Smooth muscle cell (in vitro differentiated cells): ENCODE data around the gene JARID2. TPM values are rescaled to one million over a fixed set of nuclear protein-coding genes. Genes with fewer than 3 reads are reported as not detected.

ENCODE experiments used
- DNase-seq: peaks from one replicate; lab custom pipeline; 2025; ENCODE audit not compliant: unreplicated experiment; lab: John Stamatoyannopoulos, UW
- H2AFZ ChIP-seq: fragments of 200-600 bp; sonication (generic); 2 replicates; pipeline ENCODE4 v1.6.0; 2016; ENCODE audit warnings: antibody characterized with exemption, low read depth, mild to moderate bottlenecking
- H3F3A ChIP-seq: fragments of 200-600 bp; sonication (generic); 2 replicates; pipeline ENCODE4 v1.6.0; 2017; ENCODE audit warnings: antibody characterized with exemption, low read depth
- H3K27ac ChIP-seq: fragments of 200-600 bp; sonication (generic); 2 replicates; pipeline ENCODE4 v1.5.1; 2016; ENCODE audit warnings: low read depth, mild to moderate bottlenecking
- H3K27me3 ChIP-seq: fragments of 200-600 bp; sonication (generic); 2 replicates; pipeline ENCODE4 v1.6.1; 2016; ENCODE audit warnings: low read depth, mild to moderate bottlenecking
- H3K36me3 ChIP-seq: fragments of 200-600 bp; sonication (generic); 2 replicates; pipeline ENCODE4 v1.5.1; 2016; ENCODE audit warnings: low read depth
- H3K4me1 ChIP-seq: fragments of 200-600 bp; sonication (generic); 2 replicates; pipeline ENCODE4 v1.5.1; 2016; ENCODE audit warnings: low read depth
- H3K4me2 ChIP-seq: fragments of 200-600 bp; sonication (generic); 2 replicates; pipeline ENCODE4 v1.6.0; 2016; ENCODE audit warnings: mild to moderate bottlenecking
- H3K4me3 ChIP-seq: fragments of 200-600 bp; sonication (generic); 2 replicates; pipeline ENCODE4 v1.5.1; 2016; ENCODE audit warnings: mild to moderate bottlenecking
- H3K79me2 ChIP-seq: fragments of 200-600 bp; sonication (generic); 2 replicates; pipeline ENCODE4 v1.6.0; 2016; ENCODE audit warnings: low read depth, mild to moderate bottlenecking
- H3K9ac ChIP-seq: fragments of 200-600 bp; sonication (generic); 2 replicates; pipeline ENCODE4 v1.6.0; 2016; ENCODE audit warnings: low read depth
- H3K9me3 ChIP-seq: fragments of 200-600 bp; sonication (generic); replicated peaks from 2 replicates; pipeline ENCODE4 v1.5.1; 2016; ENCODE audit warnings: low read depth
- H4K20me1 ChIP-seq: fragments of 200-600 bp; sonication (generic); 2 replicates; pipeline ENCODE4 v1.6.0; 2016; ENCODE audit warnings: low read depth
- CTCF ChIP-seq: fragments of 200-600 bp; sonication (generic); IDR thresholded peaks from 2 replicates; pipeline ENCODE4 v1.5.1; 2017; ENCODE audit warnings: borderline replicate concordance, mild to moderate bottlenecking, antibody characterized with exemption; ENCODE audit not compliant: insufficient read depth, poor library complexity, severe bottlenecking
- WGBS: methylation state at CpG from one replicate; pipeline ENCODE4 v1.1.7; 2016; ENCODE audit warnings: low lambda C conversion rate; 5-methylcytosine and 5-hydroxymethylcytosine counted together
- polyA plus RNA-seq: library from polyadenylated mRNA; unstranded; fragments of >200 nt; fragmentation: Nextera tagmentation; extraction: Ambion mirVana; gene quantifications from 2 replicates; pipeline ENCODE4 v1.2.1, GENCODE V29; 2016
- total RNA-seq: library from RNA; depleted of rRNA; stranded (reverse); fragments of >200 nt; gene quantifications from 2 replicates; pipeline ENCODE4 v1.2.3, GENCODE V29; 2014

The JARID2 gene
- total and polyA plus RNA-seq, 2 experiments from 2014 or later, result 5.2 to 10.2 TPM

GRCh38 chr6:15406452-15406851 is 160.6 kb downstream of the JARID2 start:
- Histone ChIP-seq H3K9ac (no peak overlapping the region), H3K27me3 (no peaks in the 10 kb centered on the region), H2AFZ (no peak overlapping the region), H4K20me1 (peaks cover 100% of the 10 kb centered on the region), H3K9me3 (no peaks in the 10 kb centered on the region), H3K4me3 (no peak overlapping the region), H3K4me2 (no peak overlapping the region), H3K4me1 (peaks cover 34% of the 10 kb centered on the region), H3K79me2 (peaks cover 34% of the 10 kb centered on the region), H3F3A (peaks cover 4% of the 10 kb centered on the region), H3K36me3 (no peaks in the 10 kb centered on the region), H3K27ac (no peak overlapping the region)
- WGBS, result 57% methylated on average over 1 of the region's 1 CpG
- no peak for DNase-seq
- TF ChIP-seq CTCF, result no peak

GRCh38 chr6:15408008-15408407 is 162.1 kb downstream of the JARID2 start:
- Histone ChIP-seq H3K4me1 (peaks cover 26% of the 10 kb centered on the region), H3K79me2 (peaks cover 34% of the 10 kb centered on the region), H3F3A (no peaks in the 10 kb centered on the region), H3K36me3 (no peaks in the 10 kb centered on the region), H3K9me3 (no peaks in the 10 kb centered on the region), H3K4me3 (no peak overlapping the region), H4K20me1 (peaks cover 99% of the 10 kb centered on the region), H3K9ac (no peak overlapping the region), H3K27ac (no peak overlapping the region), H2AFZ (no peak overlapping the region), H3K27me3 (no peaks in the 10 kb centered on the region), H3K4me2 (no peak overlapping the region)
- DNase-seq, result no peak
- TF ChIP-seq CTCF, result no peak
- 96% methylated on average over 6 of the region's 6 CpGs for WGBS

DNA sequence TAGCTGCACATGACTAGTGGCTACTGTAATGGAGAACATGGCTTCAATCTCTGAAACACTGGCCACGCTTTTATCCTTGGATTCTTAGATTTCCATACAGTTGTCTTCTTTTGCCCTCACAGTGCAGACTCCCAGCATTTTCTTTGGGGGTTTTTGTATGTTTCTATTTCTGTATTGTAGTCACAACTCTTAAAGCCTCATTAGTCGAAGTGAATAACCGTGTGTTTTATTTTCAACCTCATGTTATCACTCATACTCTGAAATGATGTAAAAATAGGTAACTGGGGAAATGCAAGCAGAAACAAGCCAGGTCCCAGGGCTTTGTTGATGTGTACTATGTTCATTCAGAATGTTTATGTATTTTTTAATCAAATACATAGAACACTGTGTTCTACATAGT is 162.9 kb downstream of the JARID2 start:
- Histone ChIP-seq H3K27ac (no peak overlapping the region), H2AFZ (no peak overlapping the region), H3K9me3 (no peaks in the 10 kb centered on the region), H3K4me3 (no peak overlapping the region), H3F3A (no peaks in the 10 kb centered on the region), H3K4me2 (no peak overlapping the region), H3K79me2 (peaks cover 33% of the 10 kb centered on the region), H3K27me3 (no peaks in the 10 kb centered on the region), H3K4me1 (peaks cover 31% of the 10 kb centered on the region), H3K9ac (no peak overlapping the region), H4K20me1 (peaks cover 99% of the 10 kb centered on the region), H3K36me3 (no peaks in the 10 kb centered on the region)
- no peak for TF ChIP-seq CTCF
- 92% methylated on average over 3 of the region's 3 CpGs for WGBS
- no peak for DNase-seq

DNA sequence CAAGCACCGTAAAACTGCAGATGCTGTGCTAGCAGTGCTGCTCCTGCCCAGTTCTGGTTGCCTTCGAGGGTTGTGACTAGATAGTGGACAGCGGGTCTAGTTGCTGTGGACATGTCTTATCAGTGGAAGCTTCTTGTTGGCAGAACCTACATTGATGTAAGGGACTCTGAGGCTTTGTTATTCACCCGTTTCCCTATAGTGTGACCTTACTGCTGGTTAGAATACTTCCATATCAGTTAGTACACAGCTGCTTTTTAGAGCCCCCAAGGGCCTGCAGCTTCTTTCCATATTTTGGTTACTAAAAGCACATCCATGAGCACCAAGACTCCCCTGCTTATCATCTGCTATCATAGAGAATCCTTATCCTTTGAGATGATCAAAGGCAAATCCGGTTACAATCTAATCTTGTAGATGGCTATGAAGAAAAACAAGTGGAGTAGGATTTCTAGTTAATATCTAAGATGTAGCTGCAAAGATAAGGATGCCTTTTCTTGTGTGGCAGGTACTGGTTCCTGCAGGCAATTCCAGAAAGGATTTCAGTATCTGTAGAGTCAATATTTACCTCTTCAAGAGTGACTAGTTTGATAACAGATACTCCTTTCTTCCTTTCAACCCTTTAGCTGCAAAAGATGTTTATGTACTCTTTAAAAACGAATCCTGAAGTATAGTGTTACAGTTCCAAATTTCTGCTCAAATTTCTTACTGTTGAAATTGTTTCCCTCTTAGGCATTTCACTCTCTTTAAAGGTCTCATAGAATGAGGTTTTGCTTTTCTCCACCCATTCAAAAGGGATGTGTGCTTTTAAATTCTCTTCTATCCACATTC is 163.6 kb downstream of the JARID2 start:
- Histone ChIP-seq H4K20me1 (peaks cover 99% of the 10 kb centered on the region), H3K4me2 (no peak overlapping the region)

More for the DNA sequence above, 163.6 kb downstream of the JARID2 start:
- H3K27me3 ChIP-seq, result no peaks in the 10 kb centered on the region
- no peak for TF ChIP-seq CTCF
- H3K9ac ChIP-seq, result no peak overlapping the region
- no peak overlapping the region for H2AFZ ChIP-seq
- H3K4me1 ChIP-seq, result peaks cover 33% of the 10 kb centered on the region
- no peaks in the 10 kb centered on the region for H3K9me3 ChIP-seq
- DNase-seq, result no peak
- no peak overlapping the region for H3K4me3 ChIP-seq
- H3K79me2 ChIP-seq, result peaks cover 28% of the 10 kb centered on the region
- WGBS, result 58% methylated on average over 6 of the region's 6 CpGs
- H3K27ac ChIP-seq, result no peak overlapping the region
- H3F3A ChIP-seq, result no peaks in the 10 kb centered on the region
- no peaks in the 10 kb centered on the region for H3K36me3 ChIP-seq
